KMS-11 (cell line): ENCODE measurements around the gene MTG2.

Experiments used
- H2AFZ ChIP-seq: fragments of 200-600 bp; sonication (generic); 2 replicates; pipeline ENCODE4 v1.6.1; 2016; ENCODE audit warnings: antibody characterized with exemption, mixed run types, low read depth
- H3K27ac ChIP-seq: fragments of 200-600 bp; sonication (generic); 2 replicates; pipeline ENCODE4 v1.6.1; 2016; ENCODE audit warnings: mild to moderate bottlenecking, mixed run types
- H3K27me3 ChIP-seq: fragments of 200-600 bp; sonication (generic); 2 replicates; pipeline ENCODE4 v1.6.1; 2017; ENCODE audit warnings: mild to moderate bottlenecking, low read depth, mixed run types, moderate library complexity; ENCODE audit not compliant: insufficient read depth
- H3K36me3 ChIP-seq: fragments of 200-600 bp; sonication (generic); 2 replicates; pipeline ENCODE4 v1.6.1; 2017; ENCODE audit warnings: mild to moderate bottlenecking, mixed run types; ENCODE audit not compliant: insufficient read depth
- H3K4me1 ChIP-seq: fragments of 200-600 bp; sonication (generic); 2 replicates; pipeline ENCODE4 v1.6.1; 2016; ENCODE audit warnings: mild to moderate bottlenecking, low read depth, mixed run types; ENCODE audit not compliant: poor library complexity, severe bottlenecking
- H3K4me2 ChIP-seq: fragments of 200-600 bp; sonication (generic); 2 replicates; pipeline ENCODE4 v1.7.0; 2016; ENCODE audit warnings: mild to moderate bottlenecking, mixed run types
- H3K4me3 ChIP-seq: fragments of 200-600 bp; sonication (generic); IDR thresholded peaks from 2 replicates; pipeline ENCODE4 v1.6.1; 2017; ENCODE audit warnings: low read depth, low read length, mixed read lengths; ENCODE audit not compliant: insufficient read depth
- H3K79me2 ChIP-seq: fragments of 200-600 bp; sonication (generic); 2 replicates; pipeline ENCODE4 v1.6.1; 2016; ENCODE audit warnings: low read depth, mixed run types; ENCODE audit not compliant: insufficient read depth
- H3K9ac ChIP-seq: fragments of 200-600 bp; sonication (generic); 2 replicates; pipeline ENCODE4 v1.6.1; 2016; ENCODE audit warnings: mild to moderate bottlenecking, mixed run types
- H4K20me1 ChIP-seq: fragments of 200-600 bp; sonication (generic); 2 replicates; pipeline ENCODE4 v1.6.1; 2016; ENCODE audit warnings: mild to moderate bottlenecking, mixed run types; ENCODE audit not compliant: insufficient read depth
- CTCF ChIP-seq: fragments of 200-600 bp; sonication (generic); conservative IDR thresholded peaks from 2 replicates; pipeline ENCODE4 v1.6.1; 2017; ENCODE audit warnings: low read depth, mild to moderate bottlenecking, antibody characterized with exemption, low read length, moderate library complexity, mixed read lengths

Gene MTG2

GRCh38 chr20:62245911-62246280, 63.1 kb downstream of the MTG2 start:
- no peak for TF ChIP-seq CTCF
- H3K4me1 ChIP-seq: no peaks in the 10 kb centered on the region

GRCh38 chr20:62246431-62246830, 63.6 kb downstream of the MTG2 start:
- TF ChIP-seq CTCF: no peak
- Histone ChIP-seq H3K27ac (no peak overlapping the region), H3K79me2 (peaks cover 3% of the 10 kb centered on the region; the same call in 1 of the 2 replicates), H3K36me3 (no peaks in the 10 kb centered on the region), H3K9ac (no peak overlapping the region), H3K4me3 (no peak overlapping the region), H3K27me3 (no peaks in the 10 kb centered on the region), H2AFZ (no peak overlapping the region), H4K20me1 (no peaks in the 10 kb centered on the region), H3K4me1 (no peaks in the 10 kb centered on the region), H3K4me2 (no peak overlapping the region)

More at GRCh38 chr20:62245911-62246280, 63.1 kb downstream of the MTG2 start:
- Histone ChIP-seq H3K27me3 (no peaks in the 10 kb centered on the region), H3K79me2 (peaks cover 3% of the 10 kb centered on the region; the same call in 1 of the 2 replicates), H3K36me3 (no peaks in the 10 kb centered on the region), H4K20me1 (no peaks in the 10 kb centered on the region), H3K27ac (no peak overlapping the region), H3K4me3 (no peak overlapping the region), H3K4me2 (no peak overlapping the region), H2AFZ (no peak overlapping the region), H3K9ac (no peak overlapping the region)

GRCh38 chr20:62246872-62247652, 64.2 kb downstream of the MTG2 start:
- Histone ChIP-seq H3K4me1 (no peaks in the 10 kb centered on the region), H4K20me1 (no peaks in the 10 kb centered on the region), H3K4me3 (no peak overlapping the region), H2AFZ (no peak overlapping the region), H3K27ac (no peak overlapping the region), H3K79me2 (peaks cover 3% of the 10 kb centered on the region; the same call in 1 of the 2 replicates), H3K9ac (no peak overlapping the region), H3K36me3 (no peaks in the 10 kb centered on the region), H3K27me3 (no peaks in the 10 kb centered on the region), H3K4me2 (no peak overlapping the region)
- no peak for TF ChIP-seq CTCF

GRCh38 chr20:62248890-62249560, 66.2 kb downstream of the MTG2 start:
- peaks cover 3% of the 10 kb centered on the region; the same call in 1 of the 2 replicates for H3K79me2 ChIP-seq
- no peak for TF ChIP-seq CTCF
- no peak overlapping the region for H3K4me2 ChIP-seq
- no peaks in the 10 kb centered on the region for H3K36me3 ChIP-seq
- H3K4me3 ChIP-seq: no peak overlapping the region
- H3K4me1 ChIP-seq: no peaks in the 10 kb centered on the region
- no peaks in the 10 kb centered on the region for H4K20me1 ChIP-seq
- no peak overlapping the region for H2AFZ ChIP-seq
- H3K27me3 ChIP-seq: no peaks in the 10 kb centered on the region
- no peak overlapping the region for H3K27ac ChIP-seq
- no peak overlapping the region for H3K9ac ChIP-seq
